ENCODE results near the gene ERCC2.

DNA sequence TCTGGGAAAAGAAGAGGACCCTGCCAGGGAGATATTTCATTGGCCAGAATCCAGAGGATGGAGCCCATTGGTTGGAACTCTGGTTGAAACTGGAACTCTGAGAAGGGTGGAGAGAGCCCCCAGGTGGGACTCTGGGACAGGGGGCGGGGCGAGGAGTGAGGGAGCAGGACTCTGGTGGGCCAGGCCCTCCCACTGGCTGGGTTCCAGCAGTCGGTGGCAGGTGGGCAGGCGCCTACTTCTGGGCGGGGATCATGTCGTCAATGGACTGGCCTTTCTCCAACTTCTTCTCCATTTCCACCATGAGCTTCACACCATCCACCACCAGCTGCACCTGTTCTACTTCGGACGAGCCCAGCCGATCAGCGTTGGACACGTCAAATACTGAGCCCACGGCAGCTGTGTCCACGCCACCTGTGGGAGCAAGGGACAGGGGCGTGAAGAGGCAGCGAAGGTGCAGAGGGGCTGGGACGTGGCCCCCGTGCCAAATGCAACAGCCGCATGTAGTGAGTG, 63.8 kb downstream of the ERCC2 start:
- TF ChIP-seq, protein P1, sequence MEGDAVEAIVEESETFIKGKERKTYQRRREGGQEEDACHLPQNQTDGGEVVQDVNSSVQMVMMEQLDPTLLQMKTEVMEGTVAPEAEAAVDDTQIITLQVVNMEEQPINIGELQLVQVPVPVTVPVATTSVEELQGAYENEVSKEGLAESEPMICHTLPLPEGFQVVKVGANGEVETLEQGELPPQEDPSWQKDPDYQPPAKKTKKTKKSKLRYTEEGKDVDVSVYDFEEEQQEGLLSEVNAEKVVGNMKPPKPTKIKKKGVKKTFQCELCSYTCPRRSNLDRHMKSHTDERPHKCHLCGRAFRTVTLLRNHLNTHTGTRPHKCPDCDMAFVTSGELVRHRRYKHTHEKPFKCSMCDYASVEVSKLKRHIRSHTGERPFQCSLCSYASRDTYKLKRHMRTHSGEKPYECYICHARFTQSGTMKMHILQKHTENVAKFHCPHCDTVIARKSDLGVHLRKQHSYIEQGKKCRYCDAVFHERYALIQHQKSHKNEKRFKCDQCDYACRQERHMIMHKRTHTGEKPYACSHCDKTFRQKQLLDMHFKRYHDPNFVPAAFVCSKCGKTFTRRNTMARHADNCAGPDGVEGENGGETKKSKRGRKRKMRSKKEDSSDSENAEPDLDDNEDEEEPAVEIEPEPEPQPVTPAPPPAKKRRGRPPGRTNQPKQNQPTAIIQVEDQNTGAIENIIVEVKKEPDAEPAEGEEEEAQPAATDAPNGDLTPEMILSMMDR (IDR thresholded peaks at IDR 0.05) = no peak
- no peak for TF ChIP-seq POLR2A (IDR thresholded peaks at IDR 0.05)

All from ovary (tissue), 3 donors.